ENCODE results near the gene CLK3. TPM values are rescaled to one million over a fixed set of nuclear protein-coding genes. Genes with fewer than 3 reads are reported as not detected.

CLK3 gene
- total and polyA plus RNA-seq, 2 experiments from 2014 or later, result 100 to 319 TPM

DNA sequence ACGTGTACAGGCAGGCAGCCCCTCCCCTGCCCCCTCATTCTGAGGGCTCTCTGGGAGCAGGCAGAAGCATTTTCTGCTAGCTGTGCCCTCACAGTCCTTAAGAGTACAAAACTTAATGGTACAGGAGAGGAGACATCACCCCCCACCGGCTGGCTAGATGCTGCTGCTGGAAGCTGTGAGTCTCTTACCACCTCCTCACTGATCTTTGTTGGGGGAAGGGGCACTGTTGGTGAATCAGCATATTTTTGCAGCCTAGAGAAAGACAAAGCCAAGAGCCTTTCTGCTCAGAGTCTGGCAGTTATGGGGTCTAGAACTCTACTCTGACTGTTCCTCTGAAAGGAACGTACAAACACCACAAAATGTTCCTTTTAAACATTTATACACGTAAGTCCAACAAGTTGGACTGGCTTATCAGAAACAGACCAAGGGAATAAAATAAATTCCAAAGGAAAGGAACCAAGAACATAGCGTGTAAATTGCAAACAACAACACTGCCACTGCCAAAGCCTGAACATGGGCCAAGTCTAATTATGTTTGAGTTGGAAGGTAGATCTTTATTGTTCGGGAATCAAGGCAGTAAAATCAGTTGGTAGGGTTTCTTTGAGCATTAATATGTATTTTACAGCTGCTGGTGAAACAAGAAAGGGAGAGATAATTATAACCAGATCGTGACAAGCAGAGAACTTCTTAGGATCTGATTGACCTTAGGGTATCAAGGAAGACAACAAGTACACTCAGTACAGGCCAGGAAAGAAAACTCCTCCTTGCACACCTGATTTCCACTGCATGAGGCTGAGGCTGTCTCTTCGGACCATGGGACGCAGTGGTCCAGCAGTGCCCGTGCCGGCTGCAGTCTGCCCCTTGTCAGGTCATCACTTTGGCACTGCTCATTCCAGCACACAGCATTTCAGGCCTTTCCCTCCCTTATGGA is 27.4 kb downstream of the CLK3 start:
- Histone ChIP-seq H3K9me3 (ENCODE audit: low read depth) (no peaks in the 10 kb centered on the region), H3K4me3 (no peak overlapping the region), H3K27ac (peak overlapping the region; percentile 89), H3K4me1 (ENCODE audit: low read depth) (peaks cover 54% of the 10 kb centered on the region), H3K27me3 (no peaks in the 10 kb centered on the region), H3K36me3 (no peaks in the 10 kb centered on the region)
- TF ChIP-seq, protein P1, sequence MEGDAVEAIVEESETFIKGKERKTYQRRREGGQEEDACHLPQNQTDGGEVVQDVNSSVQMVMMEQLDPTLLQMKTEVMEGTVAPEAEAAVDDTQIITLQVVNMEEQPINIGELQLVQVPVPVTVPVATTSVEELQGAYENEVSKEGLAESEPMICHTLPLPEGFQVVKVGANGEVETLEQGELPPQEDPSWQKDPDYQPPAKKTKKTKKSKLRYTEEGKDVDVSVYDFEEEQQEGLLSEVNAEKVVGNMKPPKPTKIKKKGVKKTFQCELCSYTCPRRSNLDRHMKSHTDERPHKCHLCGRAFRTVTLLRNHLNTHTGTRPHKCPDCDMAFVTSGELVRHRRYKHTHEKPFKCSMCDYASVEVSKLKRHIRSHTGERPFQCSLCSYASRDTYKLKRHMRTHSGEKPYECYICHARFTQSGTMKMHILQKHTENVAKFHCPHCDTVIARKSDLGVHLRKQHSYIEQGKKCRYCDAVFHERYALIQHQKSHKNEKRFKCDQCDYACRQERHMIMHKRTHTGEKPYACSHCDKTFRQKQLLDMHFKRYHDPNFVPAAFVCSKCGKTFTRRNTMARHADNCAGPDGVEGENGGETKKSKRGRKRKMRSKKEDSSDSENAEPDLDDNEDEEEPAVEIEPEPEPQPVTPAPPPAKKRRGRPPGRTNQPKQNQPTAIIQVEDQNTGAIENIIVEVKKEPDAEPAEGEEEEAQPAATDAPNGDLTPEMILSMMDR (IDR thresholded peaks at IDR 0.05; ENCODE audit: low read depth, low read length), result no peak
- DNase-seq (ENCODE audit: low read depth in 1 of 2, low spot score in 1 of 2), result peak; percentile 46 to 70

DNA sequence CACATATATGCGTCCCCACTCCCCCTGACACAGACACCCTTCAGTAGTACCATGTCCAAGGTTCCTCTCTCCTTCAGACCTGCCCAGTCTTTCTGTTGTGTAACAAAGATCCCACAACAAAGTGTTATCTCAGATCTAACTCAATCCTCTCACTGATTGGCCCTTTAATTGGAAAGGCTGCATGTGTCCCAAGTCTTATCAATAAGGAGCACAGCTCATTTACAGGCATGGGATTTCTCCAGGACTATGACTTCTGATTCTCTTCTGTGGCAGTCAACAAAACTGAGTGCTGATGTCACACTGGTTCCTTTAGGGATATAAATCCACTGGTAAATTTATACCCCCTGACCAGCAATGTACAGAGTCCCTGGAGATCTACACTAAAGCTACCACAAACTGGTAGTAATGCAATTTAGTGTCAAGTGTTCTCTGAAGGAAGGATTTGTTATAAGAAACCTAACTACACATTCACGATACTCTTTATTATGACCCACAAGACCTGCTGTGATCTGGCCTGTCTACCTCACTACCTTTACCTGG is 28.1 kb downstream of the CLK3 start:
- Histone ChIP-seq H3K27me3 (no peaks in the 10 kb centered on the region), H3K4me1 (ENCODE audit: low read depth) (peaks cover 61% of the 10 kb centered on the region), H3K9me3 (ENCODE audit: low read depth) (no peaks in the 10 kb centered on the region), H3K27ac (peak overlapping the region; percentile 89), H3K36me3 (no peaks in the 10 kb centered on the region), H3K4me3 (no peak overlapping the region)
- DNase-seq (ENCODE audit: low read depth in 1 of 2, low spot score in 1 of 2), result no peak
- TF ChIP-seq, protein P1 (IDR thresholded peaks at IDR 0.05; ENCODE audit: low read depth, low read length), result no peak

DNA sequence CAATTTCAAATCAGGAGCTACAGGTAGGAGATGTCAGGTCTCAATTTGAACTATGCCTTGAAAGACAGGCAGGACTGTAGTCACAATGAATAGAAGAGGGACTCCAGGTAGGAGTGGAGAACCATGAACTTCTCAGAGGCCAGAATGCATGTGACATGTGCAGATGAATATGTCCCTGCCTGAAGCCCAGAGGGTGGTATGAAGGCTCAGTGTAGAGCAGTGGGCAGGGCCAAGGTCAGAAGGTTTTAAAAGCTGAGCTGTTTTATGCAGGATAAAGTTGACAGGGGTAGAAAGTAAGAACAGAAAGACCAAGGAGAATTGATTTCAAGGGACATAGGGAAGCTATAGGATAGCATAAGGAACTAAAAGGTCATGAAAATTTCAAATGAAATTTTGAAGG is 30.8 kb downstream of the CLK3 start:
- no peak for DNase-seq (ENCODE audit: low read depth in 1 of 2, low spot score in 1 of 2)
- TF ChIP-seq, protein P1 (IDR thresholded peaks at IDR 0.05; ENCODE audit: low read depth, low read length), result no peak
- H3K36me3 ChIP-seq, result no peaks in the 10 kb centered on the region
- H3K27me3 ChIP-seq, result no peaks in the 10 kb centered on the region
- no peak overlapping the region for H3K4me3 ChIP-seq
- H3K4me1 ChIP-seq (ENCODE audit: low read depth), result peaks cover 61% of the 10 kb centered on the region
- H3K9me3 ChIP-seq (ENCODE audit: low read depth), result no peaks in the 10 kb centered on the region
- no peak overlapping the region for H3K27ac ChIP-seq

DNA sequence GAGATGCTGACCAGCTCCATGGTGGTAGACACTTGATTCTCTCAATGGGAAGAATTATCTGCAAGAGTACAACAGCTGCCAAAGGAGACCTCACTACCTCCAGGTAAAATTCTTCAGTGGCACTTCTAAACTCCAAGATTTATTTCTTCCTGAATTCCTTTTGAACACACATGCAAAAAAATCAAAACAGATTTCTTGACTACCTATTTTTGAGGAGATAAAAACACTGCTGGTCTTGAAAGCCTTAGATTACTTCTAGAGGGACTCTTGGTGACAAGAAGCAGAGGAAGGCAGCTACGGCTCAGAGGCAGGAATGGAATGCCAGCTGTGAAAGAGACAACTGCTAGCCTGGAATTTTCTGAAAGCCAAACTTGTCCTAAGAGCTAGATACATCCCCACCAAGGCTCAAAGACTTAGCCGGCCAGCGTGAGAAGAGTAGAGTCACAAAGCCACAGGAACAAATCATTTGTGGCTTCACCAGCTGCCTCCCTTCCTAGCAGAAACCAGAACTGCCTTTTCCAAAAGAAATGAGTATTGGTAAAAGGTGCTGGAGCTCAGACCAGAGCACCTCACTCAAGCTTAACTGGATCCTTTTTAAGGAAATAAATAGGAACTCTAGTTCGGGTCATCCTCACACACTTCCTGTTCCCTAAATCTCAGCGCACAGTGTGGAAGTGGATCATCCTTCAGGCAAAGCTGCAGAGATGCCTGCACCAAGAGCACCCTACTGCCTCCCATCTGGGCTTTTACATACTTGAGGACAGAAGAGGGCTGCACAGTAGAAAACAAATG is 32.6 kb downstream of the CLK3 start:
- Histone ChIP-seq H3K27me3 (no peaks in the 10 kb centered on the region), H3K4me3 (no peak overlapping the region), H3K4me1 (ENCODE audit: low read depth) (peaks cover 47% of the 10 kb centered on the region), H3K27ac (peak overlapping the region; percentile 75), H3K9me3 (ENCODE audit: low read depth) (no peaks in the 10 kb centered on the region), H3K36me3 (no peaks in the 10 kb centered on the region)
- peak in 1 of 2 donors; percentile 45 for DNase-seq (ENCODE audit: low read depth in 1 of 2, low spot score in 1 of 2)
- TF ChIP-seq, protein P1 (IDR thresholded peaks at IDR 0.05; ENCODE audit: low read depth, low read length), result no peak

DNA sequence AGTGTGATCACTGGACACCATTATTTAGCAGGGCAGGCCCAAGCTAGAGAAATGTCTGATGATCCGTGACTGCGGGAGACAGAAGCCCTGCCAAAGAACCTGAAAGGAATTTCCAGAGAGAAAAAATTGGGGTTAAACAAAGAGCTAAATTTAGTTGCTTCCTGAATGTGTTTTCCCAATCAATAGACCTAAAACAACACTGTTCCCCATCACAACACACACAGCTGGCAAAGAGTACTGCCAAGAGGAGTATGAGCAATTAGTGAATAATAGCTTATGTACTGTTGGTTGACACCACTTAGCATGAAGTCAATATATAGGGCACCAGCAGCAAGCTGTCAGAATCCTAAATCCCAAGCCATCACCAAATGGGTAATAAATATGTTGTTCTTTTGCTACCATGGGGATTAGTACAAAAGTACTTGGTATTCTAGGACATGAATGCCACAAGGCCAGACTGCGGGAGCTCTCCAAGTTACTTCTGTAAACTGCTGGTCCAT is 35.7 kb downstream of the CLK3 start:
- Histone ChIP-seq H3K36me3 (no peaks in the 10 kb centered on the region), H3K4me3 (no peak overlapping the region), H3K27ac (peak overlapping the region; percentile 94), H3K9me3 (ENCODE audit: low read depth) (no peaks in the 10 kb centered on the region), H3K27me3 (no peaks in the 10 kb centered on the region), H3K4me1 (ENCODE audit: low read depth) (peaks cover 47% of the 10 kb centered on the region)
- TF ChIP-seq, protein P1 (IDR thresholded peaks at IDR 0.05; ENCODE audit: low read depth, low read length), result no peak
- no peak for DNase-seq (ENCODE audit: low read depth in 1 of 2, low spot score in 1 of 2)
